H1 (cell line): Measurements from ENCODE around the gene FN3KRP. TPM values are rescaled to one million over a fixed set of nuclear protein-coding genes. Genes with fewer than 3 reads are reported as not detected.

Source experiments
- CTCF ChIA-PET: fragments of 300-600 bp; sonication (Branson Sonifier 250); formaldehyde crosslinking; loops from one replicate; lab custom pipeline; 2021; ENCODE audit not compliant: partially characterized antibody; lab: Charles Lee
- POLR2A ChIA-PET: fragments of 300-600 bp; sonication (Branson Sonifier 250); formaldehyde crosslinking; loops from one replicate; lab custom pipeline; 2021; ENCODE audit warnings: inconsistent platforms; ENCODE audit not compliant: partially characterized antibody; lab: Charles Lee
- DNase-seq, 2 experiments: peaks; one replicate each; pipeline versions ENCODE4 v3.0.0 to v3.0.0-alpha.2; 2010 to 2022; ENCODE audit warnings: low spot score in 2 of 2, low read depth in 1 of 2, mixed read lengths in 1 of 2
- FAIRE-seq: peaks from 2 replicates; lab custom pipeline; 2011; peaks lifted over from hg19 to GRCh38; lab: Jason Lieb, UNC
- H2AFZ ChIP-seq: 2 replicates; pipeline ENCODE4 v1.8.1; 2012; ENCODE audit warnings: low read length, inconsistent platforms
- H2AK5ac ChIP-seq: 2 replicates; pipeline ENCODE4 v1.6.1; 2013; ENCODE audit warnings: low read depth, low read length
- H2BK120ac ChIP-seq: replicated peaks from 2 replicates; pipeline ENCODE3; 2013; ENCODE audit warnings: low read depth, low read length, inconsistent platforms
- H2BK12ac ChIP-seq: 2 replicates; pipeline ENCODE4 v1.6.1; 2013; ENCODE audit warnings: low read depth, low read length
- H2BK15ac ChIP-seq: 2 replicates; pipeline ENCODE4 v1.6.1; 2013; ENCODE audit warnings: low read length
- H2BK20ac ChIP-seq: 2 replicates; pipeline ENCODE4 v1.6.1; 2013; ENCODE audit warnings: low read length
- H2BK5ac ChIP-seq: 2 replicates; pipeline ENCODE4 v1.6.1; 2013; ENCODE audit warnings: low read depth, low read length
- H3K14ac ChIP-seq: 2 replicates; pipeline ENCODE4 v1.6.1; 2013; ENCODE audit warnings: inconsistent platforms; ENCODE audit not compliant: insufficient read length
- H3K18ac ChIP-seq: 2 replicates; pipeline ENCODE4 v1.6.1; 2013; ENCODE audit warnings: low read length; ENCODE audit errors: extremely low read depth
- H3K23ac ChIP-seq: 2 replicates; pipeline ENCODE4 v1.6.1; 2013; ENCODE audit warnings: inconsistent platforms; ENCODE audit not compliant: insufficient read length
- H3K23me2 ChIP-seq: 2 replicates; pipeline ENCODE4 v1.6.1; 2013; ENCODE audit warnings: low read depth, low read length
- H3K27ac ChIP-seq: 2 replicates; pipeline ENCODE4 v1.6.1; 2011; ENCODE audit warnings: low read depth, low read length, inconsistent platforms
- H3K27me3 ChIP-seq, 4 experiments: replicated peaks in 1 of 4; 1 replicate in 1 of 4; 2 replicates in 3 of 4; pipeline versions ENCODE4 v1.6.1 to v1.8.1; 2011 to 2013; ENCODE audit warnings: low read length in 3 of 4, mild to moderate bottlenecking in 3 of 4, inconsistent platforms in 2 of 4, mixed read lengths in 2 of 4, moderate library complexity in 1 of 4; ENCODE audit not compliant: control insufficient read depth in 3 of 4, insufficient read depth in 3 of 4; ENCODE audit errors: extremely low read depth in 1 of 4
- H3K36me3 ChIP-seq, 4 experiments: 2 replicates each; pipeline versions ENCODE4 v1.6.1 to v1.8.1; 2011 to 2013; ENCODE audit warnings: mild to moderate bottlenecking in 4 of 4, low read length in 3 of 4, moderate library complexity in 2 of 4, control low read depth in 1 of 4, inconsistent platforms in 1 of 4; ENCODE audit not compliant: insufficient read depth in 4 of 4, control insufficient read depth in 2 of 4
- H3K4ac ChIP-seq: replicated peaks from 2 replicates; pipeline ENCODE3; 2013; ENCODE audit warnings: low read length, low read depth, mixed read lengths, inconsistent platforms; ENCODE audit not compliant: insufficient read length
- H3K4me1 ChIP-seq, 4 experiments: replicated peaks in 1 of 4; 1 replicate in 1 of 4; 2 replicates in 3 of 4; pipeline versions ENCODE4 v1.6.1 to v1.8.1; 2011 to 2013; ENCODE audit warnings: low read length in 3 of 4, inconsistent platforms in 2 of 4, mixed read lengths in 1 of 4; ENCODE audit not compliant: insufficient read depth in 4 of 4, control insufficient read depth in 3 of 4
- H3K4me2 ChIP-seq, 2 experiments: 2 replicates each; pipeline versions ENCODE4 v1.6.1 to v1.8.1; 2011 to 2013; ENCODE audit warnings: low read depth in 2 of 2, low read length in 2 of 2, control low read depth in 1 of 2, inconsistent platforms in 1 of 2, mild to moderate bottlenecking in 1 of 2; ENCODE audit not compliant: insufficient read depth in 1 of 2
- H3K4me3 ChIP-seq, 4 experiments: fragments of 200-600, 300-600 bp in 1 of 4; sonication (generic), shearing (Covaris generic), sonication (Bioruptor Twin) in 1 of 4; 2 replicates each; pipeline versions ENCODE4 v1.5.1 to v1.8.1; 2011 to 2016; ENCODE audit warnings: low read length in 4 of 4, low read depth in 3 of 4, control low read depth in 2 of 4, inconsistent platforms in 2 of 4, mild to moderate bottlenecking in 2 of 4, mixed read lengths in 1 of 4, moderate library complexity in 1 of 4; ENCODE audit not compliant: insufficient read depth in 2 of 4; ENCODE audit errors: extremely low read depth in 1 of 4
- H3K56ac ChIP-seq: replicated peaks from 2 replicates; pipeline ENCODE3; 2013; ENCODE audit warnings: low read depth, mild to moderate bottlenecking, mixed read lengths, low read length, inconsistent platforms; ENCODE audit not compliant: insufficient read length
- H3K79me1 ChIP-seq: 2 replicates; pipeline ENCODE4 v1.6.1; 2013; ENCODE audit warnings: low read depth, low read length, control low read depth
- H3K79me2 ChIP-seq, 2 experiments: 2 replicates each; pipeline versions ENCODE4 v1.6.1 to v1.8.1; 2012 to 2013; ENCODE audit warnings: low read length in 2 of 2, mild to moderate bottlenecking in 2 of 2, inconsistent platforms in 1 of 2; ENCODE audit not compliant: insufficient read depth in 2 of 2, control insufficient read depth in 1 of 2
- H3K9ac ChIP-seq, 4 experiments: replicated peaks in 1 of 4; 1 replicate in 1 of 4; 2 replicates in 3 of 4; pipeline versions ENCODE4 v1.6.1 to v1.8.1; 2011 to 2013; ENCODE audit warnings: low read depth in 3 of 4, low read length in 3 of 4, control low read depth in 2 of 4, mild to moderate bottlenecking in 2 of 4, moderate library complexity in 2 of 4, inconsistent platforms in 1 of 4; ENCODE audit errors: extremely low read depth in 1 of 4
- H3K9me3 ChIP-seq, 2 experiments: 2 replicates each; pipeline versions ENCODE4 v1.6.1 to v1.8.1; 2012 to 2013; ENCODE audit warnings: mild to moderate bottlenecking in 2 of 2, moderate library complexity in 2 of 2, control low read depth in 1 of 2, inconsistent platforms in 1 of 2, low read depth in 1 of 2, low read length in 1 of 2, mixed read lengths in 1 of 2; ENCODE audit not compliant: insufficient read depth in 2 of 2
- H4K20me1 ChIP-seq, 2 experiments: replicated peaks in 1 of 2; 2 replicates each; pipeline versions ENCODE3 to v1.8.1; 2011 to 2013; ENCODE audit warnings: inconsistent platforms in 2 of 2, low read length in 2 of 2, mild to moderate bottlenecking in 1 of 2; ENCODE audit not compliant: insufficient read depth in 2 of 2, control insufficient read depth in 1 of 2
- H4K5ac ChIP-seq: 2 replicates; pipeline ENCODE4 v1.6.1; 2013; ENCODE audit warnings: low read length, low read depth, mixed read lengths, inconsistent platforms; ENCODE audit not compliant: insufficient read length
- H4K8ac ChIP-seq: 2 replicates; pipeline ENCODE4 v1.8.0; 2013; ENCODE audit warnings: mild to moderate bottlenecking, moderate library complexity, low read length, inconsistent platforms; ENCODE audit not compliant: insufficient read depth; ENCODE audit errors: extremely low read depth
- H4K91ac ChIP-seq: replicated peaks from 2 replicates; pipeline ENCODE3; 2013; ENCODE audit warnings: low read length, mixed read lengths, inconsistent platforms; ENCODE audit not compliant: insufficient read length
- ASH2L ChIP-seq: fragments of 200-600, 300-600 bp; sonication (generic); IDR thresholded peaks from one replicate; pipeline ENCODE4 v1.7.1; 2017; ENCODE audit warnings: low read length
- BACH1 ChIP-seq: IDR thresholded peaks from 2 replicates; pipeline ENCODE4 v1.6.1; 2012; ENCODE audit warnings: low read length, improper control_type of control experiment
- E2F6 ChIP-seq: IDR thresholded peaks from 2 replicates; pipeline ENCODE4 v1.6.1; 2012; ENCODE audit warnings: inconsistent platforms
- NANOG ChIP-seq: IDR thresholded peaks from 2 replicates; pipeline ENCODE4 v1.6.1; 2011; ENCODE audit warnings: low read length, low read depth, mild to moderate bottlenecking, inconsistent platforms; ENCODE audit not compliant: insufficient read depth, poor library complexity, severe bottlenecking
- POLR2AphosphoS5 ChIP-seq: IDR thresholded peaks from 2 replicates; pipeline ENCODE4 v1.6.1; 2011; ENCODE audit warnings: low read depth, low read length
- SIN3A ChIP-seq, 2 experiments: IDR thresholded peaks in 1 of 2; conservative IDR thresholded peaks in 1 of 2; 2 replicates each; pipeline ENCODE4 v1.6.1; 2011 to 2012; ENCODE audit warnings: low read length in 2 of 2, improper control_type of control experiment in 1 of 2, low read depth in 1 of 2, mild to moderate bottlenecking in 1 of 2
- SP1 ChIP-seq: IDR thresholded peaks from 2 replicates; pipeline ENCODE4 v1.6.1; 2011; ENCODE audit warnings: low read depth, low read length
- SP2 ChIP-seq: IDR thresholded peaks from 2 replicates; pipeline ENCODE4 v1.6.1; 2012; ENCODE audit warnings: mild to moderate bottlenecking, low read length, inconsistent platforms
- TBP ChIP-seq: IDR thresholded peaks from 2 replicates; pipeline ENCODE4 v1.6.1; 2011; ENCODE audit warnings: low read depth, low read length, improper control_type of control experiment
- YY1 ChIP-seq: IDR thresholded peaks from 2 replicates; pipeline ENCODE4 v1.6.1; 2011; ENCODE audit warnings: low read depth, mild to moderate bottlenecking, low read length
- WGBS, 2 experiments: shearing (Covaris generic) in 1 of 2; methylation state at CpG; one replicate each; pipeline versions ENCODE4 v1.1.6 to v1.1.7; 2013 to 2015; ENCODE audit warnings: low lambda C conversion rate in 2 of 2, mixed read lengths in 2 of 2, inconsistent platforms in 1 of 2, low coverage in 1 of 2, missing lambda C conversion rate in 1 of 2; ENCODE audit not compliant: insufficient replicate concordance in 2 of 2, insufficient coverage in 1 of 2, insufficient read length in 1 of 2; ENCODE audit errors: extremely low coverage in 1 of 2, missing lambda C conversion rate in 1 of 2; 5-methylcytosine and 5-hydroxymethylcytosine counted together
- polyA plus RNA-seq, 7 experiments: library from polyadenylated mRNA; depleted of rRNA in 3 of 7; stranded (reverse) in 5 of 7; unstranded in 2 of 7; fragments of >200 nt in 5 of 7; fragments of 200-250 nt in 2 of 7; gene quantifications; 1 replicate in 5 of 7; 2 replicates in 1 of 7; 4 replicates in 1 of 7; pipeline versions ENCODE4 v1.2.1 to v1.2.3, GENCODE V29; 2011 to 2013; ENCODE audit warnings: missing spikeins in 2 of 7, mixed read lengths in 2 of 7
- total RNA-seq: library from RNA; stranded (reverse); fragmentation: NEBNext Ultra II Directional; extraction: Animal tissue kit (Norgen Biotek cat#: 25700); gene quantifications from 2 replicates; pipeline ENCODE4 v1.2.1, GENCODE V29; 2021

FN3KRP gene
- total and polyA plus RNA-seq, 2 of the 8 experiments (the other 6 are each of a cell fraction or from before 2014, with no cell fraction given) = 18.1 to 21.4 TPM

- POLR2A ChIA-PET = interaction anchor here (0.5 to 2.0 kb wide), 8 partner anchors 9 to 86 kb away, joined by 3 to 7 read pairs (median 4); partner anchors contain the start of gene FN3KRP
- Histone ChIP-seq H2AK5ac (peak overlapping the region; percentile 80; the same call in 1 of the 2 replicates), H4K8ac (no peak overlapping the region; the same call in 1 of the 2 replicates), H3K4me2 (peak overlapping the region; percentile 67 to 84), H4K91ac (peak overlapping the region; percentile 69), H2BK12ac (peak overlapping the region; percentile 96; the same call in 1 of the 2 replicates), H3K9ac (peak overlapping the region in 1 of 4 experiments; percentile 53; a peak in 3 of 7 replicates), H2BK20ac (peak overlapping the region; percentile 87; the same call in 1 of the 2 replicates), H2BK5ac (peak overlapping the region; percentile 97), H3K36me3 (peaks cover 0 to 6% (median 0%) of the 10 kb centered on the region in 4 experiments; a peak in 2 of 8 replicates), H3K23ac (no peak overlapping the region), H3K18ac (peak overlapping the region; percentile 65), H2BK120ac (no peak overlapping the region), H2BK15ac (peak overlapping the region; percentile 96; the same call in 1 of the 2 replicates), H3K4me3 (peak overlapping the region; percentile 13 to 51 (median 24); a peak in 7 of 8 replicates), H3K14ac (no peak overlapping the region), H2AFZ (no peak overlapping the region), H3K4ac (no peak overlapping the region), H3K9me3 (no peaks in the 10 kb centered on the region), H3K23me2 (peaks cover 13% of the 10 kb centered on the region), H3K27me3 (peaks cover 0 to 6% (median 3%) of the 10 kb centered on the region in 4 experiments; a peak in 3 of 7 replicates), H4K20me1 (peaks cover 1 to 3% of the 10 kb centered on the region in 2 experiments), H3K79me1 (peaks cover 7% of the 10 kb centered on the region), H4K5ac (peak overlapping the region; percentile 7), H3K27ac (peak overlapping the region; percentile 76), H3K56ac (peak overlapping the region; percentile 20), H3K4me1 (peaks cover 8 to 23% (median 16%) of the 10 kb centered on the region in 4 experiments), H3K79me2 (peaks cover 0 to 40% of the 10 kb centered on the region in 2 experiments; a peak in 2 of 4 replicates)
- WGBS, 2 experiments = 37% methylated on average over 19 of the region's 19 CpGs; no CpG with 5 or more reads in 1 of the 2 experiments
- DNase-seq = peak; percentile 61 to 68
- peak; percentile 38 for TF ChIP-seq ASH2L
- TF ChIP-seq POLR2AphosphoS5 = no peak
- peak; percentile 37 to 42; a peak in 1 of 4 replicates for TF ChIP-seq SIN3A (conservative IDR thresholded peaks at IDR 0.05 in 1 of 2, IDR thresholded peaks at IDR 0.05 in 1 of 2; ENCODE audit: low read depth in 1 of 2, low read length in 2 of 2)
- no peak for TF ChIP-seq BACH1
- no peak for TF ChIP-seq YY1
- peak; percentile 44 for TF ChIP-seq E2F6
- peak; percentile 89 for TF ChIP-seq SP1
- no peak for TF ChIP-seq NANOG
- peak; percentile 14; the same call in 1 of the 2 replicates for TF ChIP-seq TBP
- TF ChIP-seq SP2 = peak; percentile 48; the same call in 1 of the 2 replicates
- CTCF ChIA-PET = interaction anchor here (0.6 to 3.4 kb wide), 14 partner anchors 11 to 1083 kb away, joined by 3 to 22 read pairs (median 5); no protein-coding TSS in a partner anchor
- FAIRE-seq = peak; percentile 94
Observed at GRCh38 chr17:82754297-82755208, 38.0 kb downstream of the FN3KRP start.
